Osteocyte (in vitro differentiated cells): ENCODE measurements around the gene MKRN2. TPM values are rescaled to one million over a fixed set of nuclear protein-coding genes. Genes with fewer than 3 reads are reported as not detected.

Source experiments
- DNase-seq: peaks from one replicate; pipeline ENCODE4 v3.0.0; 2021; ENCODE audit warnings: mixed read lengths; ENCODE audit not compliant: unreplicated experiment; ENCODE audit errors: extremely low spot score
- H3K27ac Mint-ChIP-seq: one replicate; pipeline ENCODE4 v1.8.0; 2021; ENCODE audit warnings: mild to moderate bottlenecking, mixed read lengths; ENCODE audit not compliant: unreplicated experiment
- H3K27me3 Mint-ChIP-seq: one replicate; pipeline ENCODE4 v1.8.0; 2021; ENCODE audit warnings: mixed read lengths; ENCODE audit not compliant: unreplicated experiment
- H3K36me3 Mint-ChIP-seq: one replicate; pipeline ENCODE4 v1.8.0; 2021; ENCODE audit warnings: mixed read lengths; ENCODE audit not compliant: unreplicated experiment
- H3K4me1 Mint-ChIP-seq: one replicate; pipeline ENCODE4 v1.8.0; 2021; ENCODE audit warnings: mixed read lengths; ENCODE audit not compliant: unreplicated experiment
- H3K4me3 Mint-ChIP-seq: one replicate; pipeline ENCODE4 v1.8.0; 2021; ENCODE audit warnings: mild to moderate bottlenecking, moderate library complexity, mixed read lengths; ENCODE audit not compliant: unreplicated experiment
- H3K9me3 Mint-ChIP-seq: one replicate; pipeline ENCODE4 v1.8.0; 2021; ENCODE audit warnings: mixed read lengths; ENCODE audit not compliant: unreplicated experiment
- CTCF ChIP-seq: fragments of 200-600 bp; sonication (generic); IDR thresholded peaks from 2 replicates; pipeline ENCODE4 v1.5.0; 2021; ENCODE audit warnings: antibody characterized with exemption, mild to moderate bottlenecking, moderate library complexity
- total RNA-seq: library from RNA; stranded (reverse); gene quantifications from 2 replicates; pipeline ENCODE4 v1.2.1, GENCODE V29; 2021

Gene MKRN2
- total RNA-seq, 1 donor from 2014 or later: 32.4 TPM

DNA sequence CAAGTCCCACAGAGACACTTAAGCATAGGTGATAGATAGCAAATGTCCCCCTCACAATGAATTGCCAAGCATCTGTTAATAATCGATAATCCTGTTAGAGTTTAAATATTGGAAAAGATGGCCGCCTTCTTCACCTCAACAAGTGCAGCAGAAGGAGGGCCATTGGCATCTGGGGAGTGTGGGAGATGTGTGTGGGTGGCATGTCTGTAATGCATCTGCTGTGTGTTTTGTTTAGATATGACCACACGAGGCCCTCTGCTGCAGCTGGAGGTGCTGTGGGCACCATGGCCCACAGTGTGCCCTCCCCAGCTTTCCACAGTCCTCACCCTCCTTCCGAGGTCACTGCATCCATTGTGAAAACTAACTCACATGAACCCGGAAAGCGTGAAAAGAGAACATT is 12.9 kb downstream of the MKRN2 start:
- TF ChIP-seq CTCF: no peak
- H3K36me3 Mint-ChIP-seq: peaks cover 55% of the 10 kb centered on the region

DNA sequence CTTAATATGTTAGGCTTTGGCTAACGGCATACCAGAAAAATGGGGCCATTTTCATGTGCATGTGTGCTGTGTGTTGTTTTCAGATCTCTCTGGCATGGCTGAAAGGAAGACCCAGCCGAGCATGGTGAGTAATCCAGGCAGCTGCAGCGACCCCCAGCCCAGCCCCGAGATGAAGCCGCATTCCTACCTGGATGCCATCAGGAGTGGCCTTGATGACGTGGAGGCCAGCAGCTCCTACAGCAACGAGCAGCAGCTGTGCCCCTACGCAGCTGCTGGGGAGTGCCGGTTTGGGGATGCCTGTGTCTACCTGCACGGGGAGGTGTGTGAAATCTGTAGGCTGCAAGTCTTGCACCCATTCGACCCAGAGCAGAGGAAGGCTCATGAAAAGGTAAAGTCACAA is 15.1 kb downstream of the MKRN2 start:
- TF ChIP-seq CTCF: no peak
- Mint-ChIP-seq H3K27ac (no peak overlapping the region), H3K4me3 (no peak overlapping the region), H3K36me3 (peaks cover 62% of the 10 kb centered on the region), H3K9me3 (no peaks in the 10 kb centered on the region), H3K27me3 (no peaks in the 10 kb centered on the region), H3K4me1 (peaks cover 2% of the 10 kb centered on the region)
- no peak for DNase-seq

More for the DNA sequence above, 12.9 kb downstream of the MKRN2 start:
- H3K4me1 Mint-ChIP-seq: peaks cover 4% of the 10 kb centered on the region
- H3K27me3 Mint-ChIP-seq: no peaks in the 10 kb centered on the region
- no peak overlapping the region for H3K27ac Mint-ChIP-seq
- H3K4me3 Mint-ChIP-seq: no peak overlapping the region
- no peaks in the 10 kb centered on the region for H3K9me3 Mint-ChIP-seq
- no peak for DNase-seq

- Mint-ChIP-seq H3K4me3 (no peak overlapping the region), H3K36me3 (peaks cover 66% of the 10 kb centered on the region), H3K27me3 (no peaks in the 10 kb centered on the region), H3K27ac (no peak overlapping the region), H3K9me3 (no peaks in the 10 kb centered on the region), H3K4me1 (no peaks in the 10 kb centered on the region)
- no peak for TF ChIP-seq CTCF
- DNase-seq: no peak
Observed at GRCh38 chr3:12574131-12574530, 17.2 kb downstream of the MKRN2 start.

GRCh38 chr3:12574661-12575060 is 17.8 kb downstream of the MKRN2 start:
- TF ChIP-seq CTCF: no peak
- Mint-ChIP-seq H3K27me3 (no peaks in the 10 kb centered on the region), H3K36me3 (peaks cover 66% of the 10 kb centered on the region), H3K4me3 (no peak overlapping the region), H3K27ac (no peak overlapping the region), H3K4me1 (no peaks in the 10 kb centered on the region), H3K9me3 (no peaks in the 10 kb centered on the region)
- DNase-seq: no peak

GRCh38 chr3:12577379-12577778 is 20.5 kb downstream of the MKRN2 start:
- Mint-ChIP-seq H3K36me3 (peaks cover 57% of the 10 kb centered on the region), H3K4me1 (no peaks in the 10 kb centered on the region), H3K4me3 (no peak overlapping the region), H3K27ac (no peak overlapping the region), H3K9me3 (no peaks in the 10 kb centered on the region), H3K27me3 (no peaks in the 10 kb centered on the region)
- DNase-seq: no peak
- no peak for TF ChIP-seq CTCF
